ENCODE measurements around the gene TOP2B. TPM values are rescaled to one million over a fixed set of nuclear protein-coding genes. Genes with fewer than 3 reads are reported as not detected.

Gene TOP2B
- total RNA-seq, 1 experiment from 2014 or later = 181 TPM

DNA sequence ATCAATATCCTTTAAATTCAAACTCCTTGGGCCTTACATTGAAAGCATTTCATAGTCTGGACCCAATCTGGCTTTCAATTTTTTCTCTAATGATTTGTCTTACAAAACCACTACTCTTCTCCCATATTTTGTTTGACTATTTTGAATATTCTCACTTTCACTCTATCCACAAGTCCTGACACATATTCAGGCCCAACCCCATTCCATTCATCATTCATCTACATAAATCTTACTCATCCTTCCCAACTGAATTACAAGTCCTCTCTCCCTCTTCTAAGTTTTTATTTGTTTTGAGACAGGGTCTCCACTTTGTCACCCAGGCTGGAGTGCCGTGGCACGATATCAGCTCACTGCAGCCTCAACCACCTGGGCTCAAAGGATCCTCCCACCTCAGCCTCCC lies 43.6 kb downstream of the TOP2B start:
- no peak overlapping the region for H3K9ac ChIP-seq (ENCODE audit: extremely low read depth, insufficient read length, low read length)
- Mint-ChIP-seq H3K27ac (peak overlapping the region in 1 of 3 experiments; percentile 7; a peak in 1 of 7 replicates), H3K4me1 (no peaks in the 10 kb centered on the region), H3K27me3 (ENCODE audit: low read depth) (no peaks in the 10 kb centered on the region), H3K4me3 (no peak overlapping the region), H3K36me3 (ENCODE audit: insufficient read depth in 1 of 3, low read depth in 3 of 3) (peaks cover 32 to 73% (median 73%) of the 10 kb centered on the region in 3 experiments), H3K9me3 (no peaks in the 10 kb centered on the region)
- H3K18ac ChIP-seq (ENCODE audit: insufficient read length, low read depth, low read length) = no peak overlapping the region
- TF ChIP-seq, protein P1, sequence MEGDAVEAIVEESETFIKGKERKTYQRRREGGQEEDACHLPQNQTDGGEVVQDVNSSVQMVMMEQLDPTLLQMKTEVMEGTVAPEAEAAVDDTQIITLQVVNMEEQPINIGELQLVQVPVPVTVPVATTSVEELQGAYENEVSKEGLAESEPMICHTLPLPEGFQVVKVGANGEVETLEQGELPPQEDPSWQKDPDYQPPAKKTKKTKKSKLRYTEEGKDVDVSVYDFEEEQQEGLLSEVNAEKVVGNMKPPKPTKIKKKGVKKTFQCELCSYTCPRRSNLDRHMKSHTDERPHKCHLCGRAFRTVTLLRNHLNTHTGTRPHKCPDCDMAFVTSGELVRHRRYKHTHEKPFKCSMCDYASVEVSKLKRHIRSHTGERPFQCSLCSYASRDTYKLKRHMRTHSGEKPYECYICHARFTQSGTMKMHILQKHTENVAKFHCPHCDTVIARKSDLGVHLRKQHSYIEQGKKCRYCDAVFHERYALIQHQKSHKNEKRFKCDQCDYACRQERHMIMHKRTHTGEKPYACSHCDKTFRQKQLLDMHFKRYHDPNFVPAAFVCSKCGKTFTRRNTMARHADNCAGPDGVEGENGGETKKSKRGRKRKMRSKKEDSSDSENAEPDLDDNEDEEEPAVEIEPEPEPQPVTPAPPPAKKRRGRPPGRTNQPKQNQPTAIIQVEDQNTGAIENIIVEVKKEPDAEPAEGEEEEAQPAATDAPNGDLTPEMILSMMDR (conservative IDR thresholded peaks at IDR 0.05) = no peak
- H3K79me1 ChIP-seq (ENCODE audit: insufficient read depth, low read depth, low read length, poor library complexity, severe bottlenecking) = no peaks in the 10 kb centered on the region
- no peak overlapping the region for H3K14ac ChIP-seq (ENCODE audit: insufficient read depth, low read length)
- H2BK12ac ChIP-seq (ENCODE audit: insufficient read length, low read depth, low read length) = no peak overlapping the region
- no peak overlapping the region for H2AK5ac ChIP-seq (ENCODE audit: insufficient read length, low read length)
- H3K4ac ChIP-seq (ENCODE audit: low read depth, low read length) = no peak overlapping the region
- no peak for DNase-seq
- H2BK15ac ChIP-seq (ENCODE audit: low read depth, low read length) = no peak overlapping the region
- H4K20me1 ChIP-seq (ENCODE audit: control insufficient read depth, insufficient read depth, insufficient read length) = no peaks in the 10 kb centered on the region
- no peak overlapping the region for H3K23ac ChIP-seq (ENCODE audit: insufficient read length, low read depth, low read length)
- no peak overlapping the region for H4K5ac ChIP-seq (ENCODE audit: insufficient read length, low read depth, low read length)
- H3K23me2 ChIP-seq (ENCODE audit: insufficient read length, low read depth, low read length, poor library complexity, severe bottlenecking) = no peaks in the 10 kb centered on the region
- no peak overlapping the region for H3T11ph ChIP-seq (ENCODE audit: low read length)
- no peak overlapping the region for H3K4me2 ChIP-seq (ENCODE audit: insufficient read depth, insufficient read length, low read length)
- no peak overlapping the region for H2BK120ac ChIP-seq (ENCODE audit: low read depth, low read length, poor library complexity, severe bottlenecking)
- no peak overlapping the region for H3K56ac ChIP-seq (ENCODE audit: insufficient read length, low read depth, low read length)
- H3K9me3 ChIP-seq (ENCODE audit: control insufficient read depth, low read depth, low read length) = no peaks in the 10 kb centered on the region
- no peak overlapping the region for H4K8ac ChIP-seq (replicated peaks; ENCODE audit: insufficient read length, low read depth, low read length)
- H3K4me1 ChIP-seq (ENCODE audit: insufficient read depth, low read length) = no peaks in the 10 kb centered on the region
- no peak overlapping the region for H2AFZ ChIP-seq (ENCODE audit: low read length)
- H3K27ac ChIP-seq (ENCODE audit: insufficient read length, low read depth, low read length) = no peak overlapping the region
- no CpG with 5 or more reads among the region's 2 CpGs for WGBS (ENCODE audit: extremely low coverage, insufficient read length, low lambda C conversion rate)
- no peak overlapping the region for H2BK5ac ChIP-seq (ENCODE audit: insufficient read length, low read length)
- no peak overlapping the region for H4K91ac ChIP-seq (ENCODE audit: insufficient read length, low read depth, low read length)
- no peaks in the 10 kb centered on the region for H3K27me3 ChIP-seq (ENCODE audit: insufficient read depth, low read length)
- no peak overlapping the region for H2BK20ac ChIP-seq (ENCODE audit: low read depth, low read length, poor library complexity, severe bottlenecking)
- H3K79me2 ChIP-seq (ENCODE audit: insufficient read depth, low read length) = no peaks in the 10 kb centered on the region
